ENCODE data around the gene MYH11. TPM values are rescaled to one million over a fixed set of nuclear protein-coding genes. Genes with fewer than 3 reads are reported as not detected.

Gene MYH11
- total RNA-seq, 1 experiment from 2014 or later: not detected

DNA sequence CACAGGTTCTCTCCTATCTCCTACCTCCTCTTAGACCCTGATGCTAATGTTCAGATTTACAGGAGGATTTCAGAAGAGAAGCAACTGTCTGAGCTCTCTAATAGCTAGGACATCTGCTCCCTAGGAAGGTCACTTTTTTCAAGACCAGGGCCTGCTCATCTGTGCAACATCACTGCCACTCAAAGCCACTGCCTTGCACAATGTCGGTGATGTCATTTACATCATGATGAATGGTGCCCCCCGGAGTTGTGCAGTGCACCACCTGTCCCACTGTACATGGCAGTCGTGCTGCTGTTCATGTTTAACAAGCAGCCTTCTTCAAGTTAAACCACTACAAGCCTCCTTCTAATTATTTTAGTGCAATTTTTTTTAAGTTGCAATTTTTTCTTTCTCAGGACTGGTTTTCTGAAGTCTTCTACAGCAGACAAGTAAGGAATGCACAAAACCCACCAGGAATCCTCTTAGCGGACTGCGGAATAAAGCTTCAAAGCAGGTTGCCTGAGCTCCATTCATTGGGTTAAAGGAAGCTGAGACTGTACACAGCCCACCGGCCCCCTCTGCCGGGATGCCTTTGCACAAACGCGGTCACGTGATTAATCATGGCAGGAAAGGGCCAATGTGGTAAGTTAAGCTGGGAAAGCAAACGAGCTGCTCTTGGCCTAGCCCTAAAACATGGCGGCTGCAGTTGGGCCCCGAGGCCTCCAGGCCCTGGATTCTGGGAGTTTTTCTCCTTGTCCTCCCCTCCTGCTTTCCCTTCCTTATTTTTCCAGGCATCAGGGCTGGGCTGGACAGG lies 74.1 kb downstream of the MYH11 start:
- no peak for DNase-seq
- CTCF ChIA-PET: interaction anchor here (0.7 to 1.7 kb wide), 3 partner anchors 17 to 274 kb away, joined by 3 to 6 read pairs (median 3); no protein-coding TSS in a partner anchor
- POLR2A ChIA-PET: no interaction called here
- H3K36me3 Mint-ChIP-seq (ENCODE audit: insufficient read depth, unreplicated experiment): no peaks in the 10 kb centered on the region
- Histone ChIP-seq H3K4me1 (no peaks in the 10 kb centered on the region), H3K36me3 (ENCODE audit: control insufficient read depth, insufficient read depth, low read length) (no peaks in the 10 kb centered on the region), H3K4me3 (ENCODE audit: low read depth, low read length) (no peak overlapping the region), H3K9me3 (no peaks in the 10 kb centered on the region), H3K27me3 (replicated peaks; ENCODE audit: control insufficient read depth, insufficient read depth, low read length) (no peaks in the 10 kb centered on the region)
- H3K27ac Mint-ChIP-seq (ENCODE audit: unreplicated experiment): no peak overlapping the region
- no TSS peak for BruUV-seq (replicated peaks)
- no peak overlapping the region for H3K4me3 Mint-ChIP-seq (ENCODE audit: unreplicated experiment)
- no peaks in the 10 kb centered on the region for H3K9me3 Mint-ChIP-seq (ENCODE audit: unreplicated experiment)
- intact Hi-C loops (cut with micrococcal nuclease; ENCODE audit: unreplicated experiment): no loop called here
- H3K4me1 Mint-ChIP-seq (ENCODE audit: low read depth, unreplicated experiment): no peaks in the 10 kb centered on the region
- H3K27me3 Mint-ChIP-seq (ENCODE audit: insufficient read depth, unreplicated experiment): no peaks in the 10 kb centered on the region
- TF ChIP-seq, protein P1, sequence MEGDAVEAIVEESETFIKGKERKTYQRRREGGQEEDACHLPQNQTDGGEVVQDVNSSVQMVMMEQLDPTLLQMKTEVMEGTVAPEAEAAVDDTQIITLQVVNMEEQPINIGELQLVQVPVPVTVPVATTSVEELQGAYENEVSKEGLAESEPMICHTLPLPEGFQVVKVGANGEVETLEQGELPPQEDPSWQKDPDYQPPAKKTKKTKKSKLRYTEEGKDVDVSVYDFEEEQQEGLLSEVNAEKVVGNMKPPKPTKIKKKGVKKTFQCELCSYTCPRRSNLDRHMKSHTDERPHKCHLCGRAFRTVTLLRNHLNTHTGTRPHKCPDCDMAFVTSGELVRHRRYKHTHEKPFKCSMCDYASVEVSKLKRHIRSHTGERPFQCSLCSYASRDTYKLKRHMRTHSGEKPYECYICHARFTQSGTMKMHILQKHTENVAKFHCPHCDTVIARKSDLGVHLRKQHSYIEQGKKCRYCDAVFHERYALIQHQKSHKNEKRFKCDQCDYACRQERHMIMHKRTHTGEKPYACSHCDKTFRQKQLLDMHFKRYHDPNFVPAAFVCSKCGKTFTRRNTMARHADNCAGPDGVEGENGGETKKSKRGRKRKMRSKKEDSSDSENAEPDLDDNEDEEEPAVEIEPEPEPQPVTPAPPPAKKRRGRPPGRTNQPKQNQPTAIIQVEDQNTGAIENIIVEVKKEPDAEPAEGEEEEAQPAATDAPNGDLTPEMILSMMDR (IDR thresholded peaks at IDR 0.05; ENCODE audit: insufficient read depth in 1 of 2, low read depth in 1 of 2, low read length in 1 of 2, severe bottlenecking in 1 of 2, unreplicated experiment in 1 of 2): no peak

DNA sequence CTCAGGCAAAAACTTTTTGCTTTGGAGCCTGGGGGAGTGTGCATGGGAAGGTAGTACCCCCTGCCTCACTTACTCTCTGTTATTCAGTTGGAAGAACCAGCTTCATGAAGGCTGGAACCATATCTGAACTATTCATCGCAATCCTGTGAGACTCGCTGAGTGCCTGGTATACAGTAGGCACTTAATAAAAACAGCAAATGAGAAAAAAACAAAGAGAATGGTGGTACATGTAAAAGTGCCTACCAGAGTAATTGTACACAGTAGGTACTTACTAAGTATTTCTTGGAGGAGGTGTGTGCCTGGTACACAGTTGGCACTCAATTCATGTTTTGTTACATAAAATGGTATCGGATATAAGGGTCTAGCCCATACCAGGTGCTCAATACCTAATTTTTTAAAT lies 75.2 kb downstream of the MYH11 start:
- no peak overlapping the region for H3K4me3 Mint-ChIP-seq (ENCODE audit: unreplicated experiment)
- no peaks in the 10 kb centered on the region for H3K9me3 Mint-ChIP-seq (ENCODE audit: unreplicated experiment)
- ChIA-PET CTCF (interaction anchor here (1.7 kb wide), 1 partner anchor 16 kb away, joined by 6 read pairs; no protein-coding TSS in a partner anchor), POLR2A (no interaction called here)
- no TSS peak for BruUV-seq (replicated peaks)
- no peak for DNase-seq
- no peaks in the 10 kb centered on the region for H3K36me3 ChIP-seq (ENCODE audit: control insufficient read depth, insufficient read depth, low read length)
- H3K4me1 Mint-ChIP-seq (ENCODE audit: low read depth, unreplicated experiment): no peaks in the 10 kb centered on the region
- no peaks in the 10 kb centered on the region for H3K4me1 ChIP-seq
- no peaks in the 10 kb centered on the region for H3K27me3 Mint-ChIP-seq (ENCODE audit: insufficient read depth, unreplicated experiment)
- H3K4me3 ChIP-seq (ENCODE audit: low read depth, low read length): no peak overlapping the region
- no peaks in the 10 kb centered on the region for H3K9me3 ChIP-seq
- no peak overlapping the region for H3K27ac Mint-ChIP-seq (ENCODE audit: unreplicated experiment)
- TF ChIP-seq, protein P1 (IDR thresholded peaks at IDR 0.05; ENCODE audit: insufficient read depth in 1 of 2, low read depth in 1 of 2, low read length in 1 of 2, severe bottlenecking in 1 of 2, unreplicated experiment in 1 of 2): no peak
- intact Hi-C loops (cut with micrococcal nuclease; ENCODE audit: unreplicated experiment): no loop called here
- no peaks in the 10 kb centered on the region for H3K36me3 Mint-ChIP-seq (ENCODE audit: insufficient read depth, unreplicated experiment)
- no peaks in the 10 kb centered on the region for H3K27me3 ChIP-seq (replicated peaks; ENCODE audit: control insufficient read depth, insufficient read depth, low read length)

DNA sequence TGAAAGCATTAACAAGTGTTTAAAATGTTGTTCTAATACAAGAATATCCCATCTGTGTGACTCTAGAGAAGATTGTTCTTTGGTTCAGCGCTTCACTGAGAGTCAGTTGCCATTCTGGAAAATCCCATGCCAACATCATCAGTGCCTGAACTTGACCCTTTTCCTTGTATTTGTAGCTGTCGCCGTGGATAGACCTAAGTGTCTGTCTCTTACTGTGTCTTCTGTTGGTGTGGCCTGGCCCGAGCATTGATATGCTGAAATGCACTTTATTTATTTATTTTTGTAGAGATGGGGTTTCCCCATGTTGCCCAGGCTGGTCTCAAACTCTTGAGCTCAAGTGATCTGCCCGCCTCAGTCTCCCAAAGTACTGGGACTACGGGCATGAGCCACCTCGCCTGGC lies 76.0 kb downstream of the MYH11 start:
- no peak for DNase-seq
- H3K27me3 ChIP-seq (replicated peaks; ENCODE audit: control insufficient read depth, insufficient read depth, low read length): no peaks in the 10 kb centered on the region
- CTCF ChIA-PET: no interaction called here
- Mint-ChIP-seq H3K9me3 (ENCODE audit: unreplicated experiment) (no peaks in the 10 kb centered on the region), H3K4me1 (ENCODE audit: low read depth, unreplicated experiment) (no peaks in the 10 kb centered on the region), H3K4me3 (ENCODE audit: unreplicated experiment) (no peak overlapping the region), H3K36me3 (ENCODE audit: insufficient read depth, unreplicated experiment) (no peaks in the 10 kb centered on the region), H3K27ac (ENCODE audit: unreplicated experiment) (no peak overlapping the region), H3K27me3 (ENCODE audit: insufficient read depth, unreplicated experiment) (peaks cover 3% of the 10 kb centered on the region)
- H3K4me3 ChIP-seq (ENCODE audit: low read depth, low read length): no peak overlapping the region
- intact Hi-C loops (cut with micrococcal nuclease; ENCODE audit: unreplicated experiment): no loop called here
- no peaks in the 10 kb centered on the region for H3K36me3 ChIP-seq (ENCODE audit: control insufficient read depth, insufficient read depth, low read length)
- BruUV-seq (replicated peaks): no TSS peak
- TF ChIP-seq, protein P1 (IDR thresholded peaks at IDR 0.05; ENCODE audit: insufficient read depth in 1 of 2, low read depth in 1 of 2, low read length in 1 of 2, severe bottlenecking in 1 of 2, unreplicated experiment in 1 of 2): no peak
- POLR2A ChIA-PET: no interaction called here
- H3K9me3 ChIP-seq: no peaks in the 10 kb centered on the region
- no peaks in the 10 kb centered on the region for H3K4me1 ChIP-seq

All from Caco-2 (cell line).